ENCODE results near the gene FNBP1.

- TF ChIP-seq, protein P1, sequence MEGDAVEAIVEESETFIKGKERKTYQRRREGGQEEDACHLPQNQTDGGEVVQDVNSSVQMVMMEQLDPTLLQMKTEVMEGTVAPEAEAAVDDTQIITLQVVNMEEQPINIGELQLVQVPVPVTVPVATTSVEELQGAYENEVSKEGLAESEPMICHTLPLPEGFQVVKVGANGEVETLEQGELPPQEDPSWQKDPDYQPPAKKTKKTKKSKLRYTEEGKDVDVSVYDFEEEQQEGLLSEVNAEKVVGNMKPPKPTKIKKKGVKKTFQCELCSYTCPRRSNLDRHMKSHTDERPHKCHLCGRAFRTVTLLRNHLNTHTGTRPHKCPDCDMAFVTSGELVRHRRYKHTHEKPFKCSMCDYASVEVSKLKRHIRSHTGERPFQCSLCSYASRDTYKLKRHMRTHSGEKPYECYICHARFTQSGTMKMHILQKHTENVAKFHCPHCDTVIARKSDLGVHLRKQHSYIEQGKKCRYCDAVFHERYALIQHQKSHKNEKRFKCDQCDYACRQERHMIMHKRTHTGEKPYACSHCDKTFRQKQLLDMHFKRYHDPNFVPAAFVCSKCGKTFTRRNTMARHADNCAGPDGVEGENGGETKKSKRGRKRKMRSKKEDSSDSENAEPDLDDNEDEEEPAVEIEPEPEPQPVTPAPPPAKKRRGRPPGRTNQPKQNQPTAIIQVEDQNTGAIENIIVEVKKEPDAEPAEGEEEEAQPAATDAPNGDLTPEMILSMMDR (IDR thresholded peaks at IDR 0.05) = no peak
- no peak for TF ChIP-seq POLR2A (IDR thresholded peaks at IDR 0.05)
- TF ChIP-seq EP300 (IDR thresholded peaks at IDR 0.05) = peak; percentile 66 to 82 (median 73)
Observed at GRCh38 chr9:129945314-129945713, 97.7 kb downstream of the FNBP1 start.

All from sigmoid colon (tissue), 4 donors.